Ovary (tissue), 3 donors: ENCODE data around the gene SRGAP3.

Experiments used
- EP300 ChIP-seq: sonication (generic); formaldehyde crosslinking; IDR thresholded peaks from one replicate; pipeline ENCODE4 v1.6.1; 2017; ENCODE audit warnings: antibody characterized with exemption
- POLR2A ChIP-seq: fragments of 450-650 bp; IDR thresholded peaks from one replicate; pipeline ENCODE4 v1.6.1; 2017; ENCODE audit warnings: antibody characterized with exemption, mild to moderate bottlenecking, moderate library complexity
- TF ChIP-seq, protein P1 (sequence below), 3 donors: fragments of 450-650 bp in 2 of 3; fragments of 200-600 bp in 1 of 3; IDR thresholded peaks; one replicate each; pipeline versions ENCODE4 v1.5.1 to v1.8.0; 2016 to 2022; ENCODE audit warnings: antibody characterized with exemption in 3 of 3, mild to moderate bottlenecking in 1 of 3
- donor health status: DM: no; HTN: no; CAD: no.

DNA sequence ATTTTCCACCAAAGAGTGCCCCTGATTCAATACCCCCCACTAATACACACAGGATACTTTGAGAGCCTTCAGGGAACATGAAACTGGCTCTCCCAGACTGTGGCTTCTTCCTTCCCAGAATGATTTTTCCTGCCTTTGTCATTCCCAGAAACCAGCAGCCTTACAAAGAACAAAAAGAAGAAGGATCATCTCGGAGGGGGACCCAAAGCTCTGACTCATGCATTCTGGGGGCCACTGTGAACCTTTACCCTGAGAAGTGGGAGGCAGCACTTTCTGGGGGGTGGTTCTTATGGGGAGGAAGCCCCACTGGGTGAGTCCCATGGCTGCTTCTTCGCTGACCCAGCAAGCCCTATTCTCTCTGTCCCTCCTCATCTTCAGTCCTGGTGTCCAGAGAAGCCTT lies 241.5 kb downstream of the SRGAP3 start:
- TF ChIP-seq, protein P1, sequence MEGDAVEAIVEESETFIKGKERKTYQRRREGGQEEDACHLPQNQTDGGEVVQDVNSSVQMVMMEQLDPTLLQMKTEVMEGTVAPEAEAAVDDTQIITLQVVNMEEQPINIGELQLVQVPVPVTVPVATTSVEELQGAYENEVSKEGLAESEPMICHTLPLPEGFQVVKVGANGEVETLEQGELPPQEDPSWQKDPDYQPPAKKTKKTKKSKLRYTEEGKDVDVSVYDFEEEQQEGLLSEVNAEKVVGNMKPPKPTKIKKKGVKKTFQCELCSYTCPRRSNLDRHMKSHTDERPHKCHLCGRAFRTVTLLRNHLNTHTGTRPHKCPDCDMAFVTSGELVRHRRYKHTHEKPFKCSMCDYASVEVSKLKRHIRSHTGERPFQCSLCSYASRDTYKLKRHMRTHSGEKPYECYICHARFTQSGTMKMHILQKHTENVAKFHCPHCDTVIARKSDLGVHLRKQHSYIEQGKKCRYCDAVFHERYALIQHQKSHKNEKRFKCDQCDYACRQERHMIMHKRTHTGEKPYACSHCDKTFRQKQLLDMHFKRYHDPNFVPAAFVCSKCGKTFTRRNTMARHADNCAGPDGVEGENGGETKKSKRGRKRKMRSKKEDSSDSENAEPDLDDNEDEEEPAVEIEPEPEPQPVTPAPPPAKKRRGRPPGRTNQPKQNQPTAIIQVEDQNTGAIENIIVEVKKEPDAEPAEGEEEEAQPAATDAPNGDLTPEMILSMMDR (IDR thresholded peaks at IDR 0.05): no peak
- TF ChIP-seq POLR2A: no peak
- no peak for TF ChIP-seq EP300
